Spleen (tissue), 7 donors: Measurements from ENCODE around the gene HIVEP3.

Experiments used
- POLR2AphosphoS5 ChIP-seq, 3 donors: sonication (generic); formaldehyde crosslinking; IDR thresholded peaks; one replicate each; pipeline ENCODE4 v1.5.1; 2017; ENCODE audit warnings: antibody characterized with exemption in 3 of 3
- TF ChIP-seq, protein P1 (sequence below), 11 experiments: fragments of 200-600 bp in 7 of 11; fragments of 450-650 bp in 4 of 11; sonication (generic) in 4 of 11; IDR thresholded peaks in 8 of 11; conservative IDR thresholded peaks in 3 of 11; 1 replicate in 7 of 11; 2 replicates in 4 of 11; pipeline versions ENCODE4 v1.4.0 to v1.8.0; 2016 to 2021; ENCODE audit warnings: antibody characterized with exemption in 11 of 11, inconsistent platforms in 4 of 11, mild to moderate bottlenecking in 1 of 11
- donor health status: DM: no; HTN: no; CAD: no; lungs with moderate emphysema.
- donor health status: DM: no; HTN: no; CAD: no.
- donor health status: DM: no; HTN: no; CAD: no.

DNA sequence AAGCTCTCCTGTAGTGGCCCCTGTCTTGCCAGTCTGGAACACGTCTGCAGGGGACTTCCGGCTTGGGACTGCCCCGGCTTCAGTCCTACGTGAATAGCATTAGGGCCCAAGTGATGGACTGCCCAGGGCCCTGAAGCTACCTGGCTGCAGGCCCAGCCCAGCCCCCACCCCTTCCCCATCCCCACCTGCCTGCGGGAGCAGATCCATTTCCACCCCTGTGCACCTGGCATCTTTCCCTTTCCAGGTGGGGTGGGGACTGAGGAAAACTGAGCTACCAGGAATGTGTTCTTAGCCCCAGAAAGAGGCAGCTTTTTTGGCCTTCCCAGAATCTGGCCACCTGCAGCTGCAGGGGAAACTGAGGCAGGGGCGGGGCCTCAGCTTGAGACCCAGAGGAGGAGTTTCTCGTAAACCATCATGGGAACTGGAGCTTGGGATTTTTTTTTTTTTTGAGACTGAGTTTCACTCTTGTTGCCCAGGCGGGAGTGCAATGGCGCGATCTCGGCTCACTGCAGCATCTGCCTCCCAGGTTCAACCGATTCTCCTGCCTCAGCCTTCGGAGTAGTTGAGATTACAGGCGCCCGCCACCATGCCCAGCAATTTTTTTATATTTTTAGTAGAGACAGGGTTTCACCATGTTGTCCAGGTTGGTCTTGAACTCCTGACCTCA is 437.5 kb downstream of the HIVEP3 start:
- no peak for TF ChIP-seq POLR2AphosphoS5 (IDR thresholded peaks at IDR 0.05)
- TF ChIP-seq, protein P1, sequence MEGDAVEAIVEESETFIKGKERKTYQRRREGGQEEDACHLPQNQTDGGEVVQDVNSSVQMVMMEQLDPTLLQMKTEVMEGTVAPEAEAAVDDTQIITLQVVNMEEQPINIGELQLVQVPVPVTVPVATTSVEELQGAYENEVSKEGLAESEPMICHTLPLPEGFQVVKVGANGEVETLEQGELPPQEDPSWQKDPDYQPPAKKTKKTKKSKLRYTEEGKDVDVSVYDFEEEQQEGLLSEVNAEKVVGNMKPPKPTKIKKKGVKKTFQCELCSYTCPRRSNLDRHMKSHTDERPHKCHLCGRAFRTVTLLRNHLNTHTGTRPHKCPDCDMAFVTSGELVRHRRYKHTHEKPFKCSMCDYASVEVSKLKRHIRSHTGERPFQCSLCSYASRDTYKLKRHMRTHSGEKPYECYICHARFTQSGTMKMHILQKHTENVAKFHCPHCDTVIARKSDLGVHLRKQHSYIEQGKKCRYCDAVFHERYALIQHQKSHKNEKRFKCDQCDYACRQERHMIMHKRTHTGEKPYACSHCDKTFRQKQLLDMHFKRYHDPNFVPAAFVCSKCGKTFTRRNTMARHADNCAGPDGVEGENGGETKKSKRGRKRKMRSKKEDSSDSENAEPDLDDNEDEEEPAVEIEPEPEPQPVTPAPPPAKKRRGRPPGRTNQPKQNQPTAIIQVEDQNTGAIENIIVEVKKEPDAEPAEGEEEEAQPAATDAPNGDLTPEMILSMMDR (IDR thresholded peaks at IDR 0.05 in 8 of 11, conservative IDR thresholded peaks at IDR 0.05 in 3 of 11), result no peak
